PFSK-1 (cell line): ENCODE results near the gene ALS2CL.

Experiments
- POLR2AphosphoS5 ChIP-seq: IDR thresholded peaks from 2 replicates; pipeline ENCODE4 v1.6.1; 2012; ENCODE audit warnings: low read depth, mild to moderate bottlenecking, control low read depth, low read length, moderate library complexity
- SIN3A ChIP-seq: IDR thresholded peaks from 2 replicates; pipeline ENCODE4 v1.6.1; 2012; ENCODE audit warnings: mild to moderate bottlenecking, low read length, moderate library complexity, borderline replicate concordance; ENCODE audit not compliant: insufficient read depth
- TAF1 ChIP-seq: IDR thresholded peaks from 2 replicates; pipeline ENCODE4 v1.6.1; 2012; ENCODE audit warnings: low read length, control low read depth, borderline replicate concordance; ENCODE audit not compliant: insufficient read depth
- TF ChIP-seq, protein P1 (sequence below), 2 experiments: IDR thresholded peaks; 2 replicates each; pipeline versions ENCODE4 v1.6.1 to v1.8.0; 2011 to 2012; ENCODE audit warnings: low read depth in 2 of 2, low read length in 2 of 2, control low read depth in 1 of 2, inconsistent platforms in 1 of 2, mild to moderate bottlenecking in 1 of 2, moderate library complexity in 1 of 2; ENCODE audit not compliant: insufficient read depth in 1 of 2

DNA sequence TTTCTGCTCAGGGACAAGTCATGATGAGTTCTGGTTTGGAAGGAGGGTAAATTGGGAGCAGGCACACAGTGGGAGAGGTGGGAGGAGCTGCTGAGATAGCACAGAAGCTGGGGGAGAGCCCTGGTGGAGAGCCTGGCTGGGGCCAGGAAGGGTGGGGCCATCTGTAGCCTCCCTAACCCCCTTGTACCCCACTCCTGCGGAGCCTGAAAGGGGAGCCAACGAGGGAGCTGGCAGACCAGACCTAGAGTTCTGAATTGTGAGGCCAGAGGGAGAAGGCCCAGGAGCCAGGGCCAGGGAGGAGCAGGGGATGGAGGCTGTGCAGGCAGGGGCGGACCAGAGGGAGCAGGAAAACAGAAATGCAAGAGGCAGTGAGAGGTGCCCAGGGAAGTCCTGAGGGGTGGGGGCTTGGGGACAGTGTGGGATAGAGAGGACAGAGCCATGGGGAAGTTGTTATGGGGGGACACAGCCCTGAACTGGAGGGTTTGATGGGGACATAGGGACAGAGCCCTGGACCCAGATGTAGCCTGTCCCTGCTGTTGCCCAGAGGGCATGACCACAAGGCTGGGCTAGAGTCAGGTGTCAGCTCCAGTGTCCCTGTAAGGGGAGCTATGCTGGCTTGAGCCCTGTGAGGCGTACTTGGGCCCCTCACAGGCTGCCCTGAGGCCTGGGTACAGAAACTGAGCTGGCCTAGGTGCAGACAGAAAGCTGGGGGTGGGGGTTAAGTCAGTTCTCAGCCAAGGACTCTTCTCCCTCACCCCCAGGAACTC, 8.9 kb upstream of the ALS2CL start:
- TF ChIP-seq SIN3A = no peak
- TF ChIP-seq, protein P1, sequence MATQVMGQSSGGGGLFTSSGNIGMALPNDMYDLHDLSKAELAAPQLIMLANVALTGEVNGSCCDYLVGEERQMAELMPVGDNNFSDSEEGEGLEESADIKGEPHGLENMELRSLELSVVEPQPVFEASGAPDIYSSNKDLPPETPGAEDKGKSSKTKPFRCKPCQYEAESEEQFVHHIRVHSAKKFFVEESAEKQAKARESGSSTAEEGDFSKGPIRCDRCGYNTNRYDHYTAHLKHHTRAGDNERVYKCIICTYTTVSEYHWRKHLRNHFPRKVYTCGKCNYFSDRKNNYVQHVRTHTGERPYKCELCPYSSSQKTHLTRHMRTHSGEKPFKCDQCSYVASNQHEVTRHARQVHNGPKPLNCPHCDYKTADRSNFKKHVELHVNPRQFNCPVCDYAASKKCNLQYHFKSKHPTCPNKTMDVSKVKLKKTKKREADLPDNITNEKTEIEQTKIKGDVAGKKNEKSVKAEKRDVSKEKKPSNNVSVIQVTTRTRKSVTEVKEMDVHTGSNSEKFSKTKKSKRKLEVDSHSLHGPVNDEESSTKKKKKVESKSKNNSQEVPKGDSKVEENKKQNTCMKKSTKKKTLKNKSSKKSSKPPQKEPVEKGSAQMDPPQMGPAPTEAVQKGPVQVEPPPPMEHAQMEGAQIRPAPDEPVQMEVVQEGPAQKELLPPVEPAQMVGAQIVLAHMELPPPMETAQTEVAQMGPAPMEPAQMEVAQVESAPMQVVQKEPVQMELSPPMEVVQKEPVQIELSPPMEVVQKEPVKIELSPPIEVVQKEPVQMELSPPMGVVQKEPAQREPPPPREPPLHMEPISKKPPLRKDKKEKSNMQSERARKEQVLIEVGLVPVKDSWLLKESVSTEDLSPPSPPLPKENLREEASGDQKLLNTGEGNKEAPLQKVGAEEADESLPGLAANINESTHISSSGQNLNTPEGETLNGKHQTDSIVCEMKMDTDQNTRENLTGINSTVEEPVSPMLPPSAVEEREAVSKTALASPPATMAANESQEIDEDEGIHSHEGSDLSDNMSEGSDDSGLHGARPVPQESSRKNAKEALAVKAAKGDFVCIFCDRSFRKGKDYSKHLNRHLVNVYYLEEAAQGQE (IDR thresholded peaks at IDR 0.05; ENCODE audit: insufficient read depth in 1 of 2, low read depth in 2 of 2, low read length in 2 of 2) = no peak
- no peak for TF ChIP-seq POLR2AphosphoS5
- no peak for TF ChIP-seq TAF1
